GM23248 (cell line): ENCODE results near the gene LRRC7.

Experiments used
- EZH2 ChIP-seq: fragments of 200-600 bp; sonication (generic); IDR thresholded peaks from 2 replicates; pipeline ENCODE4 v1.6.1; 2018; ENCODE audit warnings: antibody characterized with exemption, mild to moderate bottlenecking; ENCODE audit not compliant: insufficient read depth, poor library complexity, severe bottlenecking
- EZH2phosphoT487 ChIP-seq: fragments of 200-600 bp; sonication (generic); IDR thresholded peaks from 2 replicates; pipeline ENCODE4 v1.6.1; 2018; ENCODE audit warnings: antibody characterized with exemption, moderate library complexity, mild to moderate bottlenecking, low read depth; ENCODE audit not compliant: insufficient read depth

GRCh38 chr1:69643266-69643665 is 75.5 kb downstream of the LRRC7 start:
- TF ChIP-seq EZH2: no peak
- TF ChIP-seq EZH2phosphoT487: no peak
